HepG2 (cell line): ENCODE results near the gene SLC35B2. TPM values are rescaled to one million over a fixed set of nuclear protein-coding genes. Genes with fewer than 3 reads are reported as not detected.

Experiments used
- ARID2 ChIP-seq: sonication (generic); formaldehyde crosslinking; IDR thresholded peaks from 2 replicates; pipeline ENCODE4 v1.8.1; 2022; ENCODE audit warnings: mild to moderate bottlenecking, missing genetic modification reagents, borderline replicate concordance
- CAMTA2 ChIP-seq: sonication (generic); formaldehyde crosslinking; IDR thresholded peaks from 2 replicates; pipeline ENCODE4 v1.4.0; 2020; ENCODE audit warnings: mild to moderate bottlenecking, missing genetic modification reagents, borderline replicate concordance
- CENPT ChIP-seq: sonication (generic); formaldehyde crosslinking; IDR thresholded peaks from 2 replicates; pipeline ENCODE4 v1.8.0; 2022; ENCODE audit warnings: low read depth, mild to moderate bottlenecking, moderate library complexity, missing genetic modification reagents
- CSRNP1 ChIP-seq: sonication (generic); formaldehyde crosslinking; IDR thresholded peaks from 2 replicates; pipeline ENCODE4 v1.8.1; 2023; ENCODE audit warnings: mild to moderate bottlenecking, missing genetic modification reagents
- ETV6 ChIP-seq: sonication (generic); formaldehyde crosslinking; conservative IDR thresholded peaks from 2 replicates; pipeline ENCODE4 v1.4.0; 2020; ENCODE audit warnings: missing genetic modification reagents
- FOXA3 ChIP-seq: IDR thresholded peaks from 2 replicates; pipeline ENCODE4 v1.6.1; 2016; ENCODE audit warnings: missing genetic modification reagents, missing compliant biosample characterization
- JUND ChIP-seq: sonication (generic); formaldehyde crosslinking; IDR thresholded peaks from 2 replicates; pipeline ENCODE4 v1.8.0; 2022; ENCODE audit warnings: mild to moderate bottlenecking, missing genetic modification reagents
- MXI1 ChIP-seq: IDR thresholded peaks from 3 replicates; pipeline ENCODE4 v1.6.1; 2012; ENCODE audit warnings: low read depth, low read length, inconsistent platforms, borderline replicate concordance
- NFIC ChIP-seq: IDR thresholded peaks from 2 replicates; pipeline ENCODE4 v1.6.1; 2012; ENCODE audit warnings: mild to moderate bottlenecking, low read length, inconsistent platforms
- RAD21 ChIP-seq: fragments of 450-650 bp; formaldehyde crosslinking; IDR thresholded peaks from 2 replicates; pipeline ENCODE4 v1.5.0; 2020; ENCODE audit warnings: mild to moderate bottlenecking
- RFX3 ChIP-seq: IDR thresholded peaks from 2 replicates; pipeline ENCODE4 v1.6.1; 2016; ENCODE audit warnings: missing biosample characterization, missing genetic modification reagents
- ZFX ChIP-seq: sonication (generic); formaldehyde crosslinking; IDR thresholded peaks from 2 replicates; pipeline ENCODE4 v1.4.0; 2020; ENCODE audit warnings: mild to moderate bottlenecking, low read depth, missing genetic modification reagents, moderate library complexity
- ZMYM3 ChIP-seq: sonication (generic); formaldehyde crosslinking; IDR thresholded peaks from 2 replicates; pipeline ENCODE4 v1.5.1; 2020; ENCODE audit warnings: mild to moderate bottlenecking, missing genetic modification reagents
- ZNF512B ChIP-seq: sonication (generic); formaldehyde crosslinking; IDR thresholded peaks from 2 replicates; pipeline ENCODE4 v1.5.1; 2020; ENCODE audit warnings: missing genetic modification reagents, mild to moderate bottlenecking, borderline replicate concordance
- polyA plus RNA-seq, 8 experiments: library from polyadenylated mRNA; depleted of rRNA in 3 of 8; stranded (reverse) in 7 of 8; unstranded in 1 of 8; fragments of >200 nt; fragmentation: Illumina TruSeq in 4 of 8; extraction: Trizol in 4 of 8; gene quantifications; 2 replicates each; pipeline versions ENCODE4 v1.2.1 to v1.2.3, GENCODE V29; 2011 to 2016; ENCODE audit warnings: low read depth in 4 of 8, missing spikeins in 1 of 8, mixed read lengths in 1 of 8; ENCODE audit not compliant: insufficient read depth in 1 of 8
- total RNA-seq, 5 experiments: library from RNA; depleted of rRNA; stranded (reverse); fragments of >200 nt; fragmentation: Illumina TruSeq; extraction: Trizol; gene quantifications; 2 replicates each; pipeline ENCODE4 v1.2.3, GENCODE V29; 2016; ENCODE audit warnings: low read depth in 1 of 5
- TF ChIP-seq, protein P1 (sequence below): sonication (generic); formaldehyde crosslinking; IDR thresholded peaks from 2 replicates; pipeline ENCODE4 v1.8.1; 2022; ENCODE audit warnings: low read depth, mild to moderate bottlenecking, missing genetic modification reagents
- TF ChIP-seq, protein P2 (sequence below): sonication (generic); formaldehyde crosslinking; IDR thresholded peaks from 2 replicates; pipeline ENCODE4 v1.4.0; 2020; ENCODE audit warnings: missing genetic modification reagents, borderline replicate concordance

Gene SLC35B2
- total and polyA plus RNA-seq, 2 of the 13 experiments (the other 11 are each of a cell fraction or from before 2014, with no cell fraction given) = 61.1 to 148 TPM

GRCh38 chr6:44217332-44218143, 39.8 kb downstream of the SLC35B2 start (continued):
- TF ChIP-seq, protein P1, sequence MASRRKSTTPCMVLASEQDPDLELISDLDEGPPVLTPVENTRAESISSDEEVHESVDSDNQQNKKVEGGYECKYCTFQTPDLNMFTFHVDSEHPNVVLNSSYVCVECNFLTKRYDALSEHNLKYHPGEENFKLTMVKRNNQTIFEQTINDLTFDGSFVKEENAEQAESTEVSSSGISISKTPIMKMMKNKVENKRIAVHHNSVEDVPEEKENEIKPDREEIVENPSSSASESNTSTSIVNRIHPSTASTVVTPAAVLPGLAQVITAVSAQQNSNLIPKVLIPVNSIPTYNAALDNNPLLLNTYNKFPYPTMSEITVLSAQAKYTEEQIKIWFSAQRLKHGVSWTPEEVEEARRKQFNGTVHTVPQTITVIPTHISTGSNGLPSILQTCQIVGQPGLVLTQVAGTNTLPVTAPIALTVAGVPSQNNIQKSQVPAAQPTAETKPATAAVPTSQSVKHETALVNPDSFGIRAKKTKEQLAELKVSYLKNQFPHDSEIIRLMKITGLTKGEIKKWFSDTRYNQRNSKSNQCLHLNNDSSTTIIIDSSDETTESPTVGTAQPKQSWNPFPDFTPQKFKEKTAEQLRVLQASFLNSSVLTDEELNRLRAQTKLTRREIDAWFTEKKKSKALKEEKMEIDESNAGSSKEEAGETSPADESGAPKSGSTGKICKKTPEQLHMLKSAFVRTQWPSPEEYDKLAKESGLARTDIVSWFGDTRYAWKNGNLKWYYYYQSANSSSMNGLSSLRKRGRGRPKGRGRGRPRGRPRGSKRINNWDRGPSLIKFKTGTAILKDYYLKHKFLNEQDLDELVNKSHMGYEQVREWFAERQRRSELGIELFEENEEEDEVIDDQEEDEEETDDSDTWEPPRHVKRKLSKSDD (CRISPR knock-in tag) = no peak
- TF ChIP-seq, protein P2, sequence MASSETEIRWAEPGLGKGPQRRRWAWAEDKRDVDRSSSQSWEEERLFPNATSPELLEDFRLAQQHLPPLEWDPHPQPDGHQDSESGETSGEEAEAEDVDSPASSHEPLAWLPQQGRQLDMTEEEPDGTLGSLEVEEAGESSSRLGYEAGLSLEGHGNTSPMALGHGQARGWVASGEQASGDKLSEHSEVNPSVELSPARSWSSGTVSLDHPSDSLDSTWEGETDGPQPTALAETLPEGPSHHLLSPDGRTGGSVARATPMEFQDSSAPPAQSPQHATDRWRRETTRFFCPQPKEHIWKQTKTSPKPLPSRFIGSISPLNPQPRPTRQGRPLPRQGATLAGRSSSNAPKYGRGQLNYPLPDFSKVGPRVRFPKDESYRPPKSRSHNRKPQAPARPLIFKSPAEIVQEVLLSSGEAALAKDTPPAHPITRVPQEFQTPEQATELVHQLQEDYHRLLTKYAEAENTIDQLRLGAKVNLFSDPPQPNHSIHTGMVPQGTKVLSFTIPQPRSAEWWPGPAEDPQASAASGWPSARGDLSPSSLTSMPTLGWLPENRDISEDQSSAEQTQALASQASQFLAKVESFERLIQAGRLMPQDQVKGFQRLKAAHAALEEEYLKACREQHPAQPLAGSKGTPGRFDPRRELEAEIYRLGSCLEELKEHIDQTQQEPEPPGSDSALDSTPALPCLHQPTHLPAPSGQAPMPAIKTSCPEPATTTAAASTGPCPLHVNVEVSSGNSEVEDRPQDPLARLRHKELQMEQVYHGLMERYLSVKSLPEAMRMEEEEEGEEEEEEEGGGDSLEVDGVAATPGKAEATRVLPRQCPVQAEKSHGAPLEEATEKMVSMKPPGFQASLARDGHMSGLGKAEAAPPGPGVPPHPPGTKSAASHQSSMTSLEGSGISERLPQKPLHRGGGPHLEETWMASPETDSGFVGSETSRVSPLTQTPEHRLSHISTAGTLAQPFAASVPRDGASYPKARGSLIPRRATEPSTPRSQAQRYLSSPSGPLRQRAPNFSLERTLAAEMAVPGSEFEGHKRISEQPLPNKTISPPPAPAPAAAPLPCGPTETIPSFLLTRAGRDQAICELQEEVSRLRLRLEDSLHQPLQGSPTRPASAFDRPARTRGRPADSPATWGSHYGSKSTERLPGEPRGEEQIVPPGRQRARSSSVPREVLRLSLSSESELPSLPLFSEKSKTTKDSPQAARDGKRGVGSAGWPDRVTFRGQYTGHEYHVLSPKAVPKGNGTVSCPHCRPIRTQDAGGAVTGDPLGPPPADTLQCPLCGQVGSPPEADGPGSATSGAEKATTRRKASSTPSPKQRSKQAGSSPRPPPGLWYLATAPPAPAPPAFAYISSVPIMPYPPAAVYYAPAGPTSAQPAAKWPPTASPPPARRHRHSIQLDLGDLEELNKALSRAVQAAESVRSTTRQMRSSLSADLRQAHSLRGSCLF (CRISPR knock-in tag) = no peak
- TF ChIP-seq CSRNP1 (CRISPR knock-in tag) (no peak), FOXA3 (no peak), RAD21 (no peak), ARID2 (CRISPR knock-in tag) (no peak), RFX3 (CRISPR knock-in tag) (no peak), CENPT (CRISPR knock-in tag) (no peak), JUND (CRISPR knock-in tag) (no peak), ZMYM3 (CRISPR knock-in tag) (0 out of 2 replicates have a peak, but pooled peaks have one; percentile 13), CAMTA2 (CRISPR knock-in tag) (0 out of 2 replicates have a peak, but pooled peaks have one; percentile 72), ETV6 (CRISPR knock-in tag) (no peak), ZFX (CRISPR knock-in tag) (0 out of 2 replicates have a peak, but pooled peaks have one; percentile 32), NFIC (no peak), ZNF512B (CRISPR knock-in tag) (no peak), MXI1 (no peak)
